Gastrocnemius medialis (tissue), 4 donors: ENCODE data around the gene VNN1. TPM values are rescaled to one million over a fixed set of nuclear protein-coding genes. Genes with fewer than 3 reads are reported as not detected.

ENCODE experiments used
- ATAC-seq, 2 donors: fragments of 150-250 bp; one replicate each; pipeline ENCODE4 v1.9.1; 2016
- DNase-seq, 2 donors: peaks; one replicate each; pipeline ENCODE4 v3.0.0-alpha.2; 2019
- H3K27ac ChIP-seq, 4 donors: fragments of 200-600 bp; sonication (generic); 1 replicate in 1 of 4; 2 replicates in 3 of 4; pipeline ENCODE4 v1.5.1; 2016 to 2018; ENCODE audit warnings: mild to moderate bottlenecking in 2 of 4, moderate library complexity in 1 of 4
- H3K27me3 ChIP-seq, 3 donors: fragments of 200-600 bp; sonication (generic) in 2 of 3; 1 replicate in 1 of 3; 2 replicates in 2 of 3; pipeline versions ENCODE4 v1.5.1 to v1.6.0; 2016 to 2019; ENCODE audit warnings: mild to moderate bottlenecking in 1 of 3, moderate library complexity in 1 of 3
- H3K36me3 ChIP-seq, 2 donors: fragments of 200-600 bp; sonication (generic) in 1 of 2; one replicate each; pipeline ENCODE4 v1.5.1; 2017 to 2018
- H3K4me1 ChIP-seq, 2 donors: fragments of 200-600 bp; sonication (generic) in 1 of 2; one replicate each; pipeline ENCODE4 v1.5.1; 2016 to 2017; ENCODE audit warnings: mild to moderate bottlenecking in 2 of 2
- H3K4me3 ChIP-seq, 4 donors: fragments of 200-600 bp; sonication (generic) in 3 of 4; 1 replicate in 1 of 4; 2 replicates in 3 of 4; pipeline ENCODE4 v1.5.1; 2016 to 2019; ENCODE audit warnings: mild to moderate bottlenecking in 2 of 4
- H3K9me3 ChIP-seq, 3 donors: fragments of 200-600 bp; sonication (generic) in 2 of 3; 1 replicate in 1 of 3; 2 replicates in 2 of 3; pipeline ENCODE4 v1.5.1; 2016 to 2019
- CTCF ChIP-seq, 5 experiments: fragments of 450-650 bp in 3 of 5; fragments of 200-600 bp in 2 of 5; sonication (generic) in 2 of 5; IDR thresholded peaks in 4 of 5; conservative IDR thresholded peaks in 1 of 5; 1 replicate in 4 of 5; 2 replicates in 1 of 5; pipeline ENCODE4 v1.5.1; 2016 to 2019; ENCODE audit warnings: antibody characterized with exemption in 5 of 5, mild to moderate bottlenecking in 3 of 5, moderate library complexity in 3 of 5
- POLR2A ChIP-seq, 2 donors: fragments of 450-650 bp; IDR thresholded peaks; one replicate each; pipeline ENCODE4 v1.6.1; 2017; ENCODE audit warnings: antibody characterized with exemption in 2 of 2, mild to moderate bottlenecking in 2 of 2, moderate library complexity in 2 of 2
- in situ Hi-C, 4 donors: fragments of 200-750 bp; cut with MboI; loops; one replicate each; pipeline versions ENCODE4 v1.15.0 to v1.8.0; 2017; ENCODE audit warnings: low sequenced_read_pairs in 4 of 4
- intact Hi-C: fragments of 100-400 bp; cut with DNase I; formaldehyde crosslinking; loops from one replicate; pipeline ENCODE4 v1.15.1; 2023; ENCODE audit warnings: low total_unique reads
- total RNA-seq, 4 donors: library from RNA; depleted of rRNA; stranded (reverse); fragments of >200 nt; gene quantifications; one replicate each; pipeline versions ENCODE4 v1.1.0 to v1.2.3, GENCODE V29; 2016

The VNN1 gene
- total RNA-seq, 4 donors from 2014 or later: 0.39 to 1.9 (median 0.85) TPM

GRCh38 chr6:132661906-132662305 lies 51.9 kb downstream of the VNN1 start:
- in situ Hi-C loops (no loop called here), intact Hi-C loops (no loop called here)
- H3K36me3 ChIP-seq: no peaks in the 10 kb centered on the region
- H3K27me3 ChIP-seq: no peaks in the 10 kb centered on the region
- H3K4me3 ChIP-seq: no peak overlapping the region
- no peaks in the 10 kb centered on the region for H3K4me1 ChIP-seq
- ATAC-seq (no peak), DNase-seq (no peak)
- TF ChIP-seq CTCF (IDR thresholded peaks at IDR 0.05 in 4 of 5, conservative IDR thresholded peaks at IDR 0.05 in 1 of 5) (no peak), POLR2A (IDR thresholded peaks at IDR 0.05) (no peak)
- no peak overlapping the region for H3K27ac ChIP-seq
- H3K9me3 ChIP-seq: no peaks in the 10 kb centered on the region

- ATAC-seq (no peak), DNase-seq (no peak)
- intact Hi-C loops (no loop called here), in situ Hi-C loops (no loop called here)
- Histone ChIP-seq H3K36me3 (no peaks in the 10 kb centered on the region), H3K27me3 (no peaks in the 10 kb centered on the region), H3K4me3 (no peak within 1 kb of the TSS), H3K27ac (no peak within 1 kb of the TSS), H3K9me3 (no peaks in the 10 kb centered on the region), H3K4me1 (no peaks in the 10 kb centered on the region)
- no peak for TF ChIP-seq CTCF (IDR thresholded peaks at IDR 0.05 in 4 of 5, conservative IDR thresholded peaks at IDR 0.05 in 1 of 5)
- TF ChIP-seq POLR2A (IDR thresholded peaks at IDR 0.05): no peak
Observed at GRCh38 chr6:132659082-132659481, 54.8 kb downstream of the VNN1 start, which contains the start of gene TAAR1. TAAR1 (minus strand) TSS chr6:132659182; CDS start chr6:132646003, 13,179 bp downstream.

GRCh38 chr6:132651062-132651461 lies 62.8 kb downstream of the VNN1 start:
- Histone ChIP-seq H3K4me3 (no peak overlapping the region), H3K27me3 (no peaks in the 10 kb centered on the region), H3K4me1 (no peaks in the 10 kb centered on the region), H3K36me3 (no peaks in the 10 kb centered on the region), H3K9me3 (no peaks in the 10 kb centered on the region), H3K27ac (no peak overlapping the region)
- in situ Hi-C loops (no loop called here), intact Hi-C loops (no loop called here)
- ATAC-seq: no peak
- TF ChIP-seq POLR2A (IDR thresholded peaks at IDR 0.05): no peak
- no peak for TF ChIP-seq CTCF (IDR thresholded peaks at IDR 0.05 in 4 of 5, conservative IDR thresholded peaks at IDR 0.05 in 1 of 5)
- DNase-seq: no peak

GRCh38 chr6:132650429-132650828 lies 63.4 kb downstream of the VNN1 start:
- in situ Hi-C loops: no loop called here
- intact Hi-C loops: no loop called here
- H3K27ac ChIP-seq: no peak overlapping the region

More at GRCh38 chr6:132650429-132650828, 63.4 kb downstream of the VNN1 start:
- Histone ChIP-seq H3K4me3 (no peak overlapping the region), H3K9me3 (no peaks in the 10 kb centered on the region), H3K27me3 (no peaks in the 10 kb centered on the region), H3K4me1 (no peaks in the 10 kb centered on the region), H3K36me3 (no peaks in the 10 kb centered on the region)
- DNase-seq: no peak
- ATAC-seq: no peak
- no peak for TF ChIP-seq POLR2A (IDR thresholded peaks at IDR 0.05)
- no peak for TF ChIP-seq CTCF (IDR thresholded peaks at IDR 0.05 in 4 of 5, conservative IDR thresholded peaks at IDR 0.05 in 1 of 5)
